Kidney (tissue), 14 donors: ENCODE results near the gene ADGRV1. TPM values are rescaled to one million over a fixed set of nuclear protein-coding genes. Genes with fewer than 3 reads are reported as not detected.
A peak's percentile ranks its signal among the peaks of the same experiment; 100 is the strongest.

Experiments used
- DNase-seq, 5 donors: peaks; one replicate each; pipeline ENCODE4 v3.0.0-alpha.2; 2013 to 2020
- FAIRE-seq: peaks from 2 replicates; lab custom pipeline; 2012; peaks lifted over from hg19 to GRCh38; lab: Jason Lieb, UNC
- H3K27ac ChIP-seq, 2 donors: one replicate each; pipeline ENCODE4 v1.7.0; 2013; ENCODE audit warnings: low read depth in 2 of 2, low read length in 2 of 2, inconsistent platforms in 1 of 2
- H3K27me3 ChIP-seq: one replicate; pipeline ENCODE4 v1.7.1; 2013; ENCODE audit warnings: low read length, inconsistent platforms; ENCODE audit not compliant: control insufficient read depth, insufficient read depth
- H3K36me3 ChIP-seq, 3 donors: one replicate each; pipeline versions ENCODE4 v1.7.0 to v1.7.1; 2013; ENCODE audit warnings: low read length in 3 of 3, control low read depth in 1 of 3, inconsistent platforms in 1 of 3; ENCODE audit not compliant: insufficient read depth in 3 of 3, control insufficient read depth in 2 of 3
- H3K4me1 ChIP-seq, 3 donors: one replicate each; pipeline versions ENCODE4 v1.7.0 to v1.7.1; 2013; ENCODE audit warnings: low read length in 3 of 3, inconsistent platforms in 1 of 3, low read depth in 1 of 3; ENCODE audit not compliant: control insufficient read depth in 2 of 3, insufficient read depth in 2 of 3
- H3K4me3 ChIP-seq, 3 donors: one replicate each; pipeline versions ENCODE4 v1.7.0 to v1.8.1; 2013; ENCODE audit warnings: low read length in 3 of 3, control low read depth in 1 of 3, inconsistent platforms in 1 of 3
- H3K9ac ChIP-seq, 3 donors: one replicate each; pipeline versions ENCODE4 v1.7.0 to v1.7.1; 2013; ENCODE audit warnings: low read length in 3 of 3, control low read depth in 1 of 3, inconsistent platforms in 1 of 3
- H3K9me3 ChIP-seq, 3 donors: one replicate each; pipeline versions ENCODE4 v1.7.0 to v1.7.1; 2013; ENCODE audit warnings: low read length in 3 of 3, control low read depth in 1 of 3, inconsistent platforms in 1 of 3; ENCODE audit not compliant: control insufficient read depth in 2 of 3, insufficient read depth in 1 of 3
- intact Hi-C: fragments of 100-400 bp; cut with DNase I; formaldehyde crosslinking; loops from one replicate; pipeline ENCODE4 v1.11.1; 2022
- polyA plus RNA-seq: library from polyadenylated mRNA; stranded (reverse); fragments of 350-450 nt; fragmentation: Illumina TruSeq; extraction: RNeasy Lipid Tissue Mini Kit (QIAGEN cat#74804); gene quantifications from one replicate; pipeline ENCODE4 v1.2.3, GENCODE V29; 2014; ENCODE audit warnings: low read depth, low replicate concordance; ENCODE audit not compliant: insufficient read depth
- total RNA-seq: library from RNA; stranded (reverse); fragmentation: NEBNext Ultra II Directional; extraction: Animal tissue kit (Norgen Biotek cat#: 25700); gene quantifications from one replicate; pipeline ENCODE4 v1.2.1, GENCODE V29; 2021
- TF ChIP-seq, protein P1 (sequence below): IDR thresholded peaks from 3 replicates; pipeline ENCODE4 v1.5.1; 2012; ENCODE audit warnings: mild to moderate bottlenecking, moderate library complexity, borderline replicate concordance; ENCODE audit not compliant: insufficient read depth; ENCODE audit errors: extremely low read depth
- donor health status: control.
- donor health status: control.
- donor health status: control.
- donor health status: control.
- donor health status: control.
- donor health status: DM: yes; HTN: yes; CAD: no.
- donor health status: Normal renal cell carcinoma (clear cell type).

Gene ADGRV1
- total and polyA plus RNA-seq, 2 donors from 2014 or later: 7.0 to 7.3 TPM

DNA sequence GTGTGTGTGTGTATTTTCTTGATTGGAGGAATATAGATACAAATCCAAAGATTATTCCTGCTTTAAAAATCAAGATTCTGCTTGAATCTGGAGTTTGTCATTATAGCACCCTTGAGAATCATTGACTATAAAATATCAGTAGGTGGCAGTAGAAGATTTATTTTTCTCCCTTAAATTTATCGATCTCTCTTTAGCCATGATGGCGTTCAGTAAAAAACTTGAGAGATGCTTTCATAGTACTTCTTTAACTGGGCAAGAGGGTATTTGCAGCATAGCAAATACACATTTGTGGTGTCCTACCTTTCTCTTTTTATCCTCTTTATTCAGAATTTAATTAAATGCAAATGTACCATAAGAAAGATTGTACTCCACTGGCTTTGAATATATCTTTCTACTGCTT, 307.7 kb downstream of the ADGRV1 start:
- intact Hi-C loops: no loop called here
- FAIRE-seq (peak; percentile 93), DNase-seq (peak in 2 of 5 donors; percentile 38 to 51)
- Histone ChIP-seq H3K27ac (no peak overlapping the region), H3K9ac (no peak overlapping the region), H3K9me3 (no peaks in the 10 kb centered on the region), H3K4me3 (no peak overlapping the region), H3K4me1 (peaks cover 0 to 10% (median 0%) of the 10 kb centered on the region in 3 donors), H3K27me3 (no peaks in the 10 kb centered on the region), H3K36me3 (no peaks in the 10 kb centered on the region)
- TF ChIP-seq, protein P1, sequence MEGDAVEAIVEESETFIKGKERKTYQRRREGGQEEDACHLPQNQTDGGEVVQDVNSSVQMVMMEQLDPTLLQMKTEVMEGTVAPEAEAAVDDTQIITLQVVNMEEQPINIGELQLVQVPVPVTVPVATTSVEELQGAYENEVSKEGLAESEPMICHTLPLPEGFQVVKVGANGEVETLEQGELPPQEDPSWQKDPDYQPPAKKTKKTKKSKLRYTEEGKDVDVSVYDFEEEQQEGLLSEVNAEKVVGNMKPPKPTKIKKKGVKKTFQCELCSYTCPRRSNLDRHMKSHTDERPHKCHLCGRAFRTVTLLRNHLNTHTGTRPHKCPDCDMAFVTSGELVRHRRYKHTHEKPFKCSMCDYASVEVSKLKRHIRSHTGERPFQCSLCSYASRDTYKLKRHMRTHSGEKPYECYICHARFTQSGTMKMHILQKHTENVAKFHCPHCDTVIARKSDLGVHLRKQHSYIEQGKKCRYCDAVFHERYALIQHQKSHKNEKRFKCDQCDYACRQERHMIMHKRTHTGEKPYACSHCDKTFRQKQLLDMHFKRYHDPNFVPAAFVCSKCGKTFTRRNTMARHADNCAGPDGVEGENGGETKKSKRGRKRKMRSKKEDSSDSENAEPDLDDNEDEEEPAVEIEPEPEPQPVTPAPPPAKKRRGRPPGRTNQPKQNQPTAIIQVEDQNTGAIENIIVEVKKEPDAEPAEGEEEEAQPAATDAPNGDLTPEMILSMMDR: peak; percentile 43

DNA sequence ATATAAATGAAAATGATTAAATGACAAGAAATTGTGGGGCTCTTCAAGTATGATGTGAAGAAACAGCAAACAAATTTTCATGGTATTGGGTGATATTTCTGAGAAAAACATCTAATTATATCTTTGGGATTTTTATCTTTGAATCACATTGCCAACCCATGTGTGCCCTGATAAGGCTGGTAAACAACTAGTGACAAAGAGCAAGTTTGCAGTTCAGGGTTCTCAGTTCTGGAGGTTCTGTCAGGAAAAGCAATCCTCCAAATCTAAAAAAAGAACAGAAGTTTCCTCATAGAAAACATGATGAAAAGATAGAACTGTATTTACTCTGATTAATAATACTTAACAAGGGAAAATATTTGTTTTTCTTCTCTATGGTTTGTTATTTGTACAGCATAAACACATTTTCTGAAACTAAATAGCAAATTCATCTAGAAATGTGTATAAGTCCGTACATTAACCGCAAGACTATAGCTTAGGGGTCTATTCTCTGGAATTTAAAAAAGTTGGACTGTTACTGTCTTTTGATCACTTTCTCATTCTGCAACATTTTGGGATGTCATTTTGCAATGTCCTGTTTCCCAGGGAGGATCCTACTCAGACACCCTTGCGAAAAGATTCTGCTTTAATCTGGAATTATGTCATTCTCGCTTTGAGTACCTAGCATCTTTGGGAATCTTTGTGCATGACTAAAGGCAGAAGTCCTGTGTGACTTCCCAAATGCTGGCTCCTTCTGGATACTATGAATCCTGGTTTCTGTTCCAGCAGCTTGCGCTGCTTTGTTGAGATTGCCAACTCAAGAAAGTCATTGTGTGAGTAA, 308.5 kb downstream of the ADGRV1 start:
- no peaks in the 10 kb centered on the region for H3K36me3 ChIP-seq
- peak; percentile 15 for FAIRE-seq
- no peaks in the 10 kb centered on the region for H3K9me3 ChIP-seq
- H3K27ac ChIP-seq: peak overlapping the region in 1 of 2 donors; percentile 65
- H3K4me3 ChIP-seq: peak overlapping the region in 1 of 3 donors; percentile 2
- intact Hi-C loops: no loop called here
- TF ChIP-seq, protein P1: no peak
- DNase-seq: no peak
- no peak overlapping the region for H3K9ac ChIP-seq
- H3K27me3 ChIP-seq: no peaks in the 10 kb centered on the region
- H3K4me1 ChIP-seq: peaks cover 0 to 10% (median 0%) of the 10 kb centered on the region in 3 donors

GRCh38 chr5:90868799-90869198, 310.2 kb downstream of the ADGRV1 start:
- no peak for FAIRE-seq
- intact Hi-C loops: no loop called here
- TF ChIP-seq, protein P1: no peak
- Histone ChIP-seq H3K9me3 (no peaks in the 10 kb centered on the region), H3K4me3 (no peak overlapping the region), H3K9ac (no peak overlapping the region), H3K4me1 (peaks cover 0 to 10% (median 9%) of the 10 kb centered on the region in 3 donors), H3K27ac (no peak overlapping the region), H3K36me3 (no peaks in the 10 kb centered on the region), H3K27me3 (no peaks in the 10 kb centered on the region)
- no peak for DNase-seq
